ENCODE results near the gene NOP14.
"Not testable (repeated sequence)": the region's sequence is repeated elsewhere in the genome, so short reads cannot be mapped to it uniquely, and the experiment has no call there.

Gene NOP14

GRCh38 chr4:2963175-2963965 lies at the start of gene NOP14, which contains the start of gene GRK4:
TSS of gene NOP14 (minus strand) at chr4:2963406. CDS start at chr4:2963319, 87 bp downstream.
TSS of gene GRK4 (plus strand) at chr4:2963571. CDS start at chr4:2964071, 500 bp downstream.
- DNase-seq, result peak; percentile 89

- no peak for DNase-seq
Measured at GRCh38 chr4:3011456-3012220, 48.4 kb upstream of the NOP14 start.

GRCh38 chr4:3010998-3011397 lies 47.8 kb upstream of the NOP14 start:
- DNase-seq, result no peak

- DNase-seq, result no peak
Measured at GRCh38 chr4:3010577-3010976, 47.4 kb upstream of the NOP14 start.

- no peak for DNase-seq
Measured at GRCh38 chr4:3009422-3009821, 46.2 kb upstream of the NOP14 start.

- DNase-seq, result no peak
Measured at GRCh38 chr4:3007724-3008123, 44.5 kb upstream of the NOP14 start.

GRCh38 chr4:2996415-2996814 lies 33.2 kb upstream of the NOP14 start:
- DNase-seq, result no peak

GRCh38 chr4:2995546-2996265 lies 32.5 kb upstream of the NOP14 start:
- no peak for DNase-seq

GRCh38 chr4:2994917-2995316 lies 31.7 kb upstream of the NOP14 start:
- no peak for DNase-seq

- no peak for DNase-seq
Measured at GRCh38 chr4:2991243-2991642, 28.0 kb upstream of the NOP14 start.

- DNase-seq, result not testable (repeated sequence)
Measured at GRCh38 chr4:2983715-2984114, 20.5 kb upstream of the NOP14 start.

GRCh38 chr4:2982012-2982411 lies 18.8 kb upstream of the NOP14 start:
- no peak for DNase-seq

GRCh38 chr4:2981256-2981819 lies 18.1 kb upstream of the NOP14 start:
- no peak for DNase-seq

- no peak for DNase-seq
Measured at GRCh38 chr4:2977211-2978088, 14.2 kb upstream of the NOP14 start.

- DNase-seq, result no peak
Measured at GRCh38 chr4:2971275-2971674, 8.1 kb upstream of the NOP14 start.

GRCh38 chr4:2968381-2968780 lies 5.2 kb upstream of the NOP14 start:
- DNase-seq, result no peak

GRCh38 chr4:2965262-2965661 lies 2.1 kb upstream of the NOP14 start:
- DNase-seq, result no peak

GRCh38 chr4:2964706-2965258 lies 1.6 kb upstream of the NOP14 start:
- no peak for DNase-seq

GRCh38 chr4:2963966-2964471 lies 813 bp upstream of the NOP14 start:
- DNase-seq, result no peak

- DNase-seq, result no peak
Measured at GRCh38 chr4:2962614-2963174, 512 bp downstream of the NOP14 start.

- no peak for DNase-seq
Measured at GRCh38 chr4:2961811-2962441, 1.3 kb downstream of the NOP14 start.
